Sigmoid colon (tissue), 7 donors: ENCODE measurements around the gene JAZF1. TPM values are rescaled to one million over a fixed set of nuclear protein-coding genes. Genes with fewer than 3 reads are reported as not detected.

Source experiments
- DNase-seq: peaks from one replicate; pipeline ENCODE4 v3.0.0-alpha.2; 2019
- H3K27ac ChIP-seq, 4 donors: fragments of 200-600 bp; sonication (generic); one replicate each; pipeline ENCODE4 v1.5.1; 2016 to 2019; ENCODE audit warnings: mild to moderate bottlenecking in 1 of 4
- H3K27me3 ChIP-seq, 3 donors: fragments of 200-600 bp; sonication (generic); one replicate each; pipeline ENCODE4 v1.5.1; 2019; ENCODE audit warnings: mild to moderate bottlenecking in 1 of 3
- H3K36me3 ChIP-seq, 4 donors: fragments of 200-600 bp; sonication (generic); one replicate each; pipeline ENCODE4 v1.5.1; 2016 to 2019
- H3K4me1 ChIP-seq, 4 donors: fragments of 200-600 bp; sonication (generic); one replicate each; pipeline ENCODE4 v1.5.1; 2017 to 2019
- H3K4me3 ChIP-seq, 4 donors: fragments of 200-600 bp; sonication (generic); one replicate each; pipeline ENCODE4 v1.5.1; 2017 to 2019; ENCODE audit warnings: mild to moderate bottlenecking in 2 of 4, moderate library complexity in 1 of 4
- H3K9me3 ChIP-seq, 4 donors: fragments of 200-600 bp in 3 of 4; sonication (generic) in 3 of 4; one replicate each; pipeline versions ENCODE4 v1.5.1 to v1.6.1; 2013 to 2019
- CTCF ChIP-seq, 4 experiments: fragments of 450-650 bp in 3 of 4; fragments of 200-600 bp in 1 of 4; IDR thresholded peaks; one replicate each; pipeline ENCODE4 v1.5.1; 2016 to 2019; ENCODE audit warnings: antibody characterized with exemption in 4 of 4, mild to moderate bottlenecking in 3 of 4, moderate library complexity in 2 of 4
- EP300 ChIP-seq, 4 donors: sonication (generic); formaldehyde crosslinking; IDR thresholded peaks; one replicate each; pipeline ENCODE4 v1.6.1; 2017; ENCODE audit warnings: antibody characterized with exemption in 4 of 4
- POLR2A ChIP-seq, 2 donors: fragments of 450-650 bp; IDR thresholded peaks; one replicate each; pipeline ENCODE4 v1.6.1; 2016; ENCODE audit warnings: antibody characterized with exemption in 2 of 2, mild to moderate bottlenecking in 2 of 2, moderate library complexity in 2 of 2
- POLR2AphosphoS5 ChIP-seq, 4 donors: sonication (generic); formaldehyde crosslinking; IDR thresholded peaks; one replicate each; pipeline ENCODE4 v1.6.1; 2017; ENCODE audit warnings: antibody characterized with exemption in 4 of 4
- WGBS, 2 donors: extraction: QIAGEN DNeasy Blood & Tissue Kit; methylation state at CpG; one replicate each; pipeline ENCODE4 v1.1.7; 2013; 5-methylcytosine and 5-hydroxymethylcytosine counted together
- intact Hi-C: fragments of 100-400 bp; cut with DNase I; formaldehyde crosslinking; loops from one replicate; pipeline ENCODE4 v1.15.1; 2023
- polyA plus RNA-seq, 3 donors: library from polyadenylated mRNA; stranded (reverse); fragments of 200-250 nt; gene quantifications; one replicate each; pipeline ENCODE4 v1.2.3, GENCODE V29; 2013
- total RNA-seq, 4 donors: library from RNA; depleted of rRNA; stranded (reverse); fragments of >200 nt; gene quantifications; one replicate each; pipeline ENCODE4 v1.1.0, GENCODE V29; 2016
- donor health status: healthy with polysubstance abuse.
- donor health status: Bipolar disorder and iron deficiency.
- donor health status: healthy.

The JAZF1 gene
- total and polyA plus RNA-seq, 7 donors: 4.2 to 59.6 (median 46.4) TPM

- Histone ChIP-seq H3K27ac (peak overlapping the region in 2 of 4 donors; percentile 45 to 53), H3K27me3 (no peaks in the 10 kb centered on the region), H3K4me3 (no peak overlapping the region), H3K9me3 (no peaks in the 10 kb centered on the region), H3K4me1 (peaks cover 0 to 82% (median 46%) of the 10 kb centered on the region in 4 donors), H3K36me3 (no peaks in the 10 kb centered on the region)
- no peak for DNase-seq
- no peak for TF ChIP-seq EP300 (IDR thresholded peaks at IDR 0.05)
- no peak for TF ChIP-seq POLR2AphosphoS5 (IDR thresholded peaks at IDR 0.05)
- no peak for TF ChIP-seq POLR2A (IDR thresholded peaks at IDR 0.05)
- TF ChIP-seq CTCF (IDR thresholded peaks at IDR 0.05): no peak
- WGBS, 2 donors: 74 to 80% methylated on average over 2 of the region's 2 CpGs
- intact Hi-C loops: loop anchor here (2.0 to 5.0 kb wide), 2 partner anchors 15 to 40 kb away; no protein-coding TSS in a partner anchor
Measured at GRCh38 chr7:28077616-28078015, 103.0 kb downstream of the JAZF1 start.

GRCh38 chr7:28076423-28077200 is 104.0 kb downstream of the JAZF1 start:
- TF ChIP-seq POLR2A (IDR thresholded peaks at IDR 0.05) (no peak), EP300 (IDR thresholded peaks at IDR 0.05) (no peak), CTCF (IDR thresholded peaks at IDR 0.05) (no peak), POLR2AphosphoS5 (IDR thresholded peaks at IDR 0.05) (no peak)
- H3K4me3 ChIP-seq: no peak overlapping the region
- H3K27me3 ChIP-seq: no peaks in the 10 kb centered on the region
- intact Hi-C loops: loop anchor here (5.0 kb wide), 1 partner anchor 39 kb away; no protein-coding TSS in a partner anchor
- peaks cover 0 to 75% (median 43%) of the 10 kb centered on the region in 4 donors for H3K4me1 ChIP-seq
- peak overlapping the region in 3 of 4 donors; percentile 23 to 53 (median 45) for H3K27ac ChIP-seq
- no peaks in the 10 kb centered on the region for H3K9me3 ChIP-seq
- no peak for DNase-seq
- no peaks in the 10 kb centered on the region for H3K36me3 ChIP-seq
- WGBS, 2 donors: 65 to 75% methylated on average over 11 of the region's 11 CpGs

- Histone ChIP-seq H3K4me3 (no peak overlapping the region), H3K9me3 (no peaks in the 10 kb centered on the region), H3K27me3 (no peaks in the 10 kb centered on the region), H3K4me1 (peaks cover 0 to 79% (median 45%) of the 10 kb centered on the region in 4 donors), H3K36me3 (no peaks in the 10 kb centered on the region), H3K27ac (peak overlapping the region in 3 of 4 donors; percentile 19 to 53 (median 45))
- 19 to 68% methylated on average over 3 of the region's 3 CpGs for WGBS, 2 donors
- intact Hi-C loops: loop anchor here (5.0 kb wide), 1 partner anchor 39 kb away; no protein-coding TSS in a partner anchor
- no peak for DNase-seq
- TF ChIP-seq POLR2AphosphoS5 (IDR thresholded peaks at IDR 0.05) (no peak), EP300 (IDR thresholded peaks at IDR 0.05) (no peak), POLR2A (IDR thresholded peaks at IDR 0.05) (no peak), CTCF (IDR thresholded peaks at IDR 0.05) (no peak)
Measured at GRCh38 chr7:28075674-28076358, 104.8 kb downstream of the JAZF1 start.

- Histone ChIP-seq H3K4me1 (peaks cover 0 to 88% (median 57%) of the 10 kb centered on the region in 4 donors), H3K27me3 (no peaks in the 10 kb centered on the region), H3K9me3 (no peaks in the 10 kb centered on the region), H3K27ac (no peak overlapping the region), H3K4me3 (no peak overlapping the region), H3K36me3 (no peaks in the 10 kb centered on the region)
- no peak for DNase-seq
- intact Hi-C loops: no loop called here
- WGBS, 2 donors: 96% methylated on average over 8 of the region's 8 CpGs
- TF ChIP-seq POLR2AphosphoS5 (IDR thresholded peaks at IDR 0.05) (no peak), POLR2A (IDR thresholded peaks at IDR 0.05) (no peak), EP300 (IDR thresholded peaks at IDR 0.05) (no peak)
Measured at GRCh38 chr7:28072876-28073514, 107.6 kb downstream of the JAZF1 start.
